ENCODE data around the gene INTS11.

Gene INTS11

GRCh38 chr1:1304331-1305299, 19.8 kb downstream of the INTS11 start:
- Mint-ChIP-seq H3K27ac (peak overlapping the region; percentile 78), H3K36me3 (ENCODE audit: low read depth) (peaks cover 19% of the 10 kb centered on the region), H3K27me3 (no peaks in the 10 kb centered on the region), H3K4me3 (peak overlapping the region; percentile 89), H3K9me3 (no peaks in the 10 kb centered on the region), H3K4me1 (ENCODE audit: low read depth) (peaks cover 44% of the 10 kb centered on the region)
- intact Hi-C loops (cut with micrococcal nuclease): no loop called here

DNA sequence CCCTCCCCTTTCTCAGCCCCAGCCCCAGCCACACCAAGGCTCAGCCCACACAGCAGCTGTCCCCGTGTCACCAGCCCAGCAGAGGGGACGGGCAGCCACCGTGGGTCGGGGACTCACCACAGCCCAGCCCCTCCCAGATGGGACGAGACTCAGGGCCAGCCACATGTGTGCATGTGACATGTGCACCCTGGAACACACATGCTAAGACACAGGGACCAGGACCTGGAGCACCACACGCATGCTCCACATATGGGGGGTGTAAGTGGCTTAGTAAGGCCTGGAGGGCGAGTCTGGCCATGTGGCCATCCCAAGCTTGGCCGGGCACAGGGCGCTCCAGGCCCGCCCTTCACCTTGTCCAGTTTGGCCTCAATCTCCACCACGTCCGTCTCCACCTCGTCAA, 20.7 kb downstream of the INTS11 start:
- intact Hi-C loops (cut with micrococcal nuclease): no loop called here
- H3K27ac Mint-ChIP-seq: peak overlapping the region; percentile 78
- H3K36me3 Mint-ChIP-seq (ENCODE audit: low read depth): peaks cover 22% of the 10 kb centered on the region
- H3K9me3 Mint-ChIP-seq: no peaks in the 10 kb centered on the region
- H3K4me1 Mint-ChIP-seq (ENCODE audit: low read depth): peaks cover 39% of the 10 kb centered on the region
- H3K27me3 Mint-ChIP-seq: no peaks in the 10 kb centered on the region
- H3K4me3 Mint-ChIP-seq: no peak overlapping the region

DNA sequence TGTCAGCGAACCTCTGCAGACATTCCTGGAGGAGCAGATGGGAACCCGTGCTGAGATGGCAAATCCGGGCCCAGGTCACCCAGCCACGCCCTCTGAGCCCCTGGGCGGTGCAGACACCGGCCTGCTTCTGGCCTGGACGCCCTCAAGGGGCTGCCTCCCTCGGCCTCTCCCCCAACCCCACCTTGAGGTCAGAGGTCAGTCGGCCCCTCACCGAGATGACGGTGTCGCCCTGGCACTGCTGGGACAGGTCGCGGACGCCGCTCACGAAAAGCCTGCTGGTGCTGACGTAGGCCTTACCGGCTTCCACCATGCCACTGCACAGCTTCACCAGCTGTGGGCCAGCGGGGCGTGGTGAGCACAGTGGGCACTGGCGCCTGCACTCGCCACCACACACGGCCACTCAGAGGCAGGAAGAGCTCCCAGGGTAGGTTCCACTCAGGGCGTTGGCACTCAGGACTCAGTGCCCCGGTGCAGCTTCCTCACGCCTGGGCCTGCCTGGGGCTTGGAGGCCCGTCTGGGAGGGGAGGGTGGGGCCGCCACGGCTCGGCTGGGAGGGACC, 21.4 kb downstream of the INTS11 start:
- Mint-ChIP-seq H3K9me3 (no peaks in the 10 kb centered on the region), H3K27ac (no peak overlapping the region), H3K36me3 (ENCODE audit: low read depth) (peaks cover 29% of the 10 kb centered on the region), H3K4me3 (no peak overlapping the region), H3K4me1 (ENCODE audit: low read depth) (peaks cover 39% of the 10 kb centered on the region), H3K27me3 (no peaks in the 10 kb centered on the region)
- intact Hi-C loops (cut with micrococcal nuclease): no loop called here

- no peak overlapping the region for H3K27ac Mint-ChIP-seq
- no peaks in the 10 kb centered on the region for H3K27me3 Mint-ChIP-seq
- H3K4me1 Mint-ChIP-seq (ENCODE audit: low read depth): peaks cover 35% of the 10 kb centered on the region
- H3K36me3 Mint-ChIP-seq (ENCODE audit: low read depth): peaks cover 34% of the 10 kb centered on the region
- no peak overlapping the region for H3K4me3 Mint-ChIP-seq
- intact Hi-C loops (cut with micrococcal nuclease): no loop called here
- no peaks in the 10 kb centered on the region for H3K9me3 Mint-ChIP-seq
Observed at GRCh38 chr1:1302006-1302430, 22.4 kb downstream of the INTS11 start.

- Mint-ChIP-seq H3K9me3 (no peaks in the 10 kb centered on the region), H3K4me1 (ENCODE audit: low read depth) (peaks cover 19% of the 10 kb centered on the region), H3K4me3 (no peak overlapping the region), H3K36me3 (ENCODE audit: low read depth) (peaks cover 51% of the 10 kb centered on the region), H3K27me3 (no peaks in the 10 kb centered on the region), H3K27ac (no peak overlapping the region)
- intact Hi-C loops (cut with micrococcal nuclease): no loop called here
Observed at GRCh38 chr1:1300352-1300739, 24.1 kb downstream of the INTS11 start.

DNA sequence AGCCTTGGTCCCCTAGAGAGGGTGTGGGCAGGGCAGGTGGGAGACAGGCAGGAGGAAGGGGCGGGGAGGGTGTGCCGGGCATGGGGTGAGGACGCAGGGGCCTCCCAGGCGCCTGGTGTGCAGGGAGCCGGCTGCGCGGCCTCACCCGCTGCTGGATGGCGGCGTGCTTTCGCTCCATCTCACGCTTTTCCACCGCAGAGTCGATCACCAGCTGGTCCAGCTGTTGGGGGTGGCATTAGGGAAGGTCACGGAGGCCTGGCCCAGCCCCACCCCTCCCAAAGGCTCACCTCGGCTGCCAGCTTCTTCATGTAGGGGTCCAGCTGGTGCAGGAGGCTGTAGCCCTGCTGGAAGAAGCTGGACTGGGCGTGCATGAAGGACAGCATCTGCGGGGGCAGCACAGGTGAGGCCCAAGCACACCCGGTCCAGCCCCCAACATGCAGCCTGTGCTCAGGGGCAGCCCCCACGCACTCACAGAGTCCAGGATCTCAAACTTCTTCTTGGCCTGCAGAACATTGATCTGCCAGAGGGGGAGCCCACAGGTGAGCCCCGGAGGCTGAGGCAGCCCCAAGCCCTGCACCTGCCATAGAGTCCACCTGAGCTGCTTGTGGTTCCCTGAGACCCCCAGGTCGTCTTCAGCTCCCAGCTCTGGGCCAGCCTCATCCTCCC, 24.6 kb downstream of the INTS11 start:
- no peak overlapping the region for H3K27ac Mint-ChIP-seq
- intact Hi-C loops (cut with micrococcal nuclease): no loop called here

DNA sequence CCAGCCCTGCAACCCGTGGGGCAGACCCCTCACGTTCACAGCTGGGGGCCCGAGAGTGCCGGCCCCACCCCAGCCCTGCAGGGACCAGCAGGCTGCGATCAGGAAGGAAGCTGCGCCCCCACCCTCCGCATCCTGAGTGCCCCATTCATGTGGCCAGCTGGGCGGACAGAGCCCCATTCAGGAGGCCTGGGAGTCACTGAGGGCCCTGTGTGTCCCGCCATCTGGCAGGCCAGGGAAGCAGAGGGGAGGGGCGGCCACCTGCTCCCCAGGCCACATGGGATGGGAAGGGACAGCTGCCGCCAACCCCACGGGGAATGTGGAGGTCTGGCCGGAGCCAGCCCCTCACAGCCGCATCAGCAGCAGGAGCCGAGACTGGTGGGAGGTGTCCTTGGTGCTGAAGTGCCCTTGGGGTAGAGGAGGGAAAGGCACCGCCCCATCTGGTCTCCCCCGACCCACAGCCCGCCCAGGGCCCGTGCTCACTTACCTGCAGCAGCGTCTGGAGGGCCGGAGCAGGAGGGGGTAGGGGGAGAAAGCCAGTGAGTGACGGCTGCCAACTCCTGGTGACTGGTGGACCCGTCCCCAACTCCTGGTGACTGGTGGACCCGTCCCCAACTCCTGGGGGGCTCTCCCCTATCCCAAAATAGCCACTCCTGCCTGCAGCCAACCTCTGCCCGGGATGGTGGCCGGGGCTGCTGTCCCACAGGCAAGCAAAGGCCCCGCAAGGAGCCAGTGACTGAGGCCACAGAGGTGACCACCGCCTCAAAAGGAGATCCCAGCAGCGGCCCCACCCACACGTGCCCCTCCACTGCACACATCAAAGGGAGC, 25.4 kb downstream of the INTS11 start:
- peaks cover 63% of the 10 kb centered on the region for H3K36me3 Mint-ChIP-seq (ENCODE audit: low read depth)
- H3K4me1 Mint-ChIP-seq (ENCODE audit: low read depth): peaks cover 6% of the 10 kb centered on the region
- H3K27me3 Mint-ChIP-seq: no peaks in the 10 kb centered on the region
- no peak overlapping the region for H3K27ac Mint-ChIP-seq
- no peak overlapping the region for H3K4me3 Mint-ChIP-seq
- intact Hi-C loops (cut with micrococcal nuclease): no loop called here
- no peaks in the 10 kb centered on the region for H3K9me3 Mint-ChIP-seq

More for the DNA sequence above, 24.6 kb downstream of the INTS11 start:
- peaks cover 56% of the 10 kb centered on the region for H3K36me3 Mint-ChIP-seq (ENCODE audit: low read depth)
- no peak overlapping the region for H3K4me3 Mint-ChIP-seq
- no peaks in the 10 kb centered on the region for H3K9me3 Mint-ChIP-seq
- peaks cover 13% of the 10 kb centered on the region for H3K4me1 Mint-ChIP-seq (ENCODE audit: low read depth)
- no peaks in the 10 kb centered on the region for H3K27me3 Mint-ChIP-seq

- Mint-ChIP-seq H3K27me3 (no peaks in the 10 kb centered on the region), H3K36me3 (ENCODE audit: low read depth) (peaks cover 75% of the 10 kb centered on the region), H3K4me3 (no peak overlapping the region), H3K4me1 (ENCODE audit: low read depth) (no peaks in the 10 kb centered on the region), H3K9me3 (no peaks in the 10 kb centered on the region), H3K27ac (no peak overlapping the region)
- intact Hi-C loops (cut with micrococcal nuclease): no loop called here
Observed at GRCh38 chr1:1297802-1298424, 26.5 kb downstream of the INTS11 start.

- no peaks in the 10 kb centered on the region for H3K4me1 Mint-ChIP-seq (ENCODE audit: low read depth)
- intact Hi-C loops (cut with micrococcal nuclease): no loop called here
- peaks cover 82% of the 10 kb centered on the region for H3K36me3 Mint-ChIP-seq (ENCODE audit: low read depth)
- no peak overlapping the region for H3K4me3 Mint-ChIP-seq
- no peaks in the 10 kb centered on the region for H3K27me3 Mint-ChIP-seq
- no peak overlapping the region for H3K27ac Mint-ChIP-seq
- no peaks in the 10 kb centered on the region for H3K9me3 Mint-ChIP-seq
Observed at GRCh38 chr1:1296070-1297061, 28.1 kb downstream of the INTS11 start.

DNA sequence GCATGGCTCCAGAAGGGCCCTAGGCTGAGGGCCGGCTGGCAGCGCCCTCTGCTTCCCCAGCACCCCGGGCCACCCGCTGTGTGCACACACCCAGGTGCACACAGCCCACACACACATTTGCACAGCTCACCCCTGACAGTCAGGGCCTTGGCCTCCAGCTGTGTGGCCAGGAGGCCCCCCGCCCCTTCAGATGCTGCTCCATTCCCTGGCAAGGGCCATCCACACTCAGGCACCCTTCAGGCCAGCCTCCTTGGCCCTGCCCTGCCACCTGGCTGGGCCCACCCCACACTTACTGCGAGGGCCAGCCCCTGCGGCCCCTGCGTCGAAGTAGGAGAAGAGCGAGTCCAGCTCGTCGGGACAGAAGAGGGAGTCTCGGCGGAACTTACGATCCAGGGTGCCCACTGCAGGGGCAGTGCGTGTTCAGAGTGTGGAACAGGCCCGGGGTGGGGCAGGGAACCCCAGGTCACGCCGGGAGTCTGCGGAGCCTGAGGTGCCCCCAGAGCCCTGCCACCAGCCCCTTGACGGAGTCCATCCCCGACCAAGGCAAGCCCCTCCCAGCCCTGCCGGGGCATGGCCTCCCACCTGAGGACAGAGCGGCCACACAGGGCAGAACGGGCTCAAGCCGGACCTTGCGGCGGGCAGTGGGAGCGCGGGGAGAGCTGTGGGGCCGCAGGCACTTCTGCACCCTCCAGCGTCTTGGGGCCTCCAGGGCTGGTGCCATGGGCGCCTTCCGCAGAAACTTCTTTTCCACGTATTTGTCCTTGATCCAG, 29.1 kb downstream of the INTS11 start:
- peaks cover under 1% of the 10 kb centered on the region for H3K27me3 Mint-ChIP-seq
- no peaks in the 10 kb centered on the region for H3K4me1 Mint-ChIP-seq (ENCODE audit: low read depth)
- no peak overlapping the region for H3K4me3 Mint-ChIP-seq
- no peaks in the 10 kb centered on the region for H3K9me3 Mint-ChIP-seq
- intact Hi-C loops (cut with micrococcal nuclease): no loop called here
- peaks cover 76% of the 10 kb centered on the region for H3K36me3 Mint-ChIP-seq (ENCODE audit: low read depth)
- no peak overlapping the region for H3K27ac Mint-ChIP-seq

DNA sequence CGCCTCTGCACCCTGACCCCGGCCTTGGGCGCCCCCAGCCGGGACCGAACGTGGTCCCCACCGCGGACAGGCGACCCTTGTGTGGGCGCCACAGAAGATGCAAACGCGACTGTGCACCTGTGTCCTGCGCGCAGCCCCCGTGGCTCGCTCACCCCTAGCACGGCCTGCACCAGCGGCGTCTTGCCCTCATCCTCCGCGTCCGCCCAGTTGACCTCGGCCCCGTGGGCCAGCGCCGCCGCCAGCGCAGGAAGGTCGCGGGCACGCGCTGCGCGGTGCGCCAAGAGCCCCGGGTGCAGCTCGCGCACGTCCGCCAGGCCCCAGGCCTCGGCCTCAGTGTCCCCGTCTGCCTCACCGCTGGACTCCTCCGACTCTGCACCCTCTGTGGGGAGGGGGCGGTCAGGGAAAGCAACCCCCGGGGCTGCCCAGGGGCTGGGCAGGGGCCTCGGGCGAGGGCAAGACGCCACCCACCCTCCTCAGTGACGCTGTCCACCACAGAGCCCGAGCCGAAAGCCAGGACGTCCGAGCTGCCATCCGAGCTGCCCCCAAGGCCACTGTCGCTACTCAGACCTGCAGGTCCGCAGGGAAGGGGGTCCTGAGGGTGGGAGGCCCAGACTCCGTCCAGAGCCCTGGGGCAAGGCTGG, 30.1 kb downstream of the INTS11 start:
- intact Hi-C loops (cut with micrococcal nuclease): no loop called here
- Mint-ChIP-seq H3K9me3 (no peaks in the 10 kb centered on the region), H3K4me3 (no peak overlapping the region), H3K27me3 (peaks cover 3% of the 10 kb centered on the region), H3K36me3 (ENCODE audit: low read depth) (peaks cover 66% of the 10 kb centered on the region), H3K27ac (no peak overlapping the region), H3K4me1 (ENCODE audit: low read depth) (no peaks in the 10 kb centered on the region)
